GM10266 (cell line): ENCODE data around the gene ALDH8A1.

ENCODE experiments used
- DNase-seq: peaks from one replicate; pipeline ENCODE4 v3.0.0; 2012; ENCODE audit errors: extremely low spot score
- TF ChIP-seq, protein P1 (sequence below): IDR thresholded peaks from 2 replicates; pipeline ENCODE4 v1.5.1; 2012; ENCODE audit warnings: mild to moderate bottlenecking, low read depth; ENCODE audit not compliant: control insufficient read depth, insufficient read depth; ENCODE audit errors: missing control alignments

The ALDH8A1 gene

DNA sequence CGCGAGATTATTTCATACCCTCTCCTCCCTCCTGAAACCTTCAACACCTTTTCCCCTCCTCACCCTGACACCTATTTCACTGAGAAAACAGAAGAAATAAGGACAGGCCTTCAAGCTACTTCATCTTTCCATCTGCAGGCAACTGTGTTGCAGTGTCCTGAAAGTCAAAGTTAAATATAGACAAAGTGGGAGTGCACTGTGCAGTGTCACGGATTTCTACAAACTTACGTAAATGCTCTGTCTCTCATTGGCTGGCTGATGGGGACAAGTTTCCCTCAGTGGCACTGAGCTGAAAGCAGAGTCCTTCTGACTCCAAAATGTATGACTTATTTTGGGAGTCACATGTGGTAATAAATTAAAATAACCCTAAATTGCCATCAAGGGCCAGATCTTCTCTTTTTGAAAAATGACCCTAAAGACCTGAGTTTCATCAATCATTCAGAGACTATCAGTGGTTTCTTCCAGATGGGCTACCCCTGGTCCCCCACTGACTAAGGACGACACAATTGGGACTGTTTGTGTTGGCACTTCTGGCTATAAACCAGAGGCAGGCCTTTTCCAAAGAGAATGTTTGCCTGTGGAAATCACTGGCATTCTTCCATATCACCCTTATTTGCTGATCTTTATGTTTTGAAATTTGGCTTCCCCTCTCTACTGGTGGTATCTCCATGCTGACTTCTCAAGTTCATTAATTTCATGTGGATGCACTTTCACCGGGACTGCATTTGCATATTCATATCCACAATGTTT lies 21.6 kb downstream of the ALDH8A1 start:
- DNase-seq, result no peak
- TF ChIP-seq, protein P1, sequence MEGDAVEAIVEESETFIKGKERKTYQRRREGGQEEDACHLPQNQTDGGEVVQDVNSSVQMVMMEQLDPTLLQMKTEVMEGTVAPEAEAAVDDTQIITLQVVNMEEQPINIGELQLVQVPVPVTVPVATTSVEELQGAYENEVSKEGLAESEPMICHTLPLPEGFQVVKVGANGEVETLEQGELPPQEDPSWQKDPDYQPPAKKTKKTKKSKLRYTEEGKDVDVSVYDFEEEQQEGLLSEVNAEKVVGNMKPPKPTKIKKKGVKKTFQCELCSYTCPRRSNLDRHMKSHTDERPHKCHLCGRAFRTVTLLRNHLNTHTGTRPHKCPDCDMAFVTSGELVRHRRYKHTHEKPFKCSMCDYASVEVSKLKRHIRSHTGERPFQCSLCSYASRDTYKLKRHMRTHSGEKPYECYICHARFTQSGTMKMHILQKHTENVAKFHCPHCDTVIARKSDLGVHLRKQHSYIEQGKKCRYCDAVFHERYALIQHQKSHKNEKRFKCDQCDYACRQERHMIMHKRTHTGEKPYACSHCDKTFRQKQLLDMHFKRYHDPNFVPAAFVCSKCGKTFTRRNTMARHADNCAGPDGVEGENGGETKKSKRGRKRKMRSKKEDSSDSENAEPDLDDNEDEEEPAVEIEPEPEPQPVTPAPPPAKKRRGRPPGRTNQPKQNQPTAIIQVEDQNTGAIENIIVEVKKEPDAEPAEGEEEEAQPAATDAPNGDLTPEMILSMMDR, result no peak

DNA sequence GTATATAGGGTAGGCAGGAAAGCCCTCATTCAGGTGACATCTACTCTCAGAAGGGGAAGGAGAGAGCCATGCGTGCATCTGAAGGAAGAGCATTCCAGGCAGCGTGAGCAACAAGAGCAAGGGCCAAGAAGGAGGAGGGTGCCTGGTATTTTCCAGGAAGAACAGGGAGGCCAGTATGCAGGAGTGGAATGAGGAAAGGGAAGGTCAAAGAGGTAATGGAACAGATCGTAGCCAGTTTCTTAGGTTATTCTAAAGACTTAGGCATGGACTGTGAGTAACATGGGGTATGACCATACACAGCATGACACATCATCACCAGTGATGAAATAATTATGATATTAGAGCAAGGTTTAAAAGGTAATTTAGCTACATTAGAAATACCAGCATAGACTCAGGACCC lies 24.1 kb downstream of the ALDH8A1 start:
- DNase-seq, result no peak
- TF ChIP-seq, protein P1, result no peak

DNA sequence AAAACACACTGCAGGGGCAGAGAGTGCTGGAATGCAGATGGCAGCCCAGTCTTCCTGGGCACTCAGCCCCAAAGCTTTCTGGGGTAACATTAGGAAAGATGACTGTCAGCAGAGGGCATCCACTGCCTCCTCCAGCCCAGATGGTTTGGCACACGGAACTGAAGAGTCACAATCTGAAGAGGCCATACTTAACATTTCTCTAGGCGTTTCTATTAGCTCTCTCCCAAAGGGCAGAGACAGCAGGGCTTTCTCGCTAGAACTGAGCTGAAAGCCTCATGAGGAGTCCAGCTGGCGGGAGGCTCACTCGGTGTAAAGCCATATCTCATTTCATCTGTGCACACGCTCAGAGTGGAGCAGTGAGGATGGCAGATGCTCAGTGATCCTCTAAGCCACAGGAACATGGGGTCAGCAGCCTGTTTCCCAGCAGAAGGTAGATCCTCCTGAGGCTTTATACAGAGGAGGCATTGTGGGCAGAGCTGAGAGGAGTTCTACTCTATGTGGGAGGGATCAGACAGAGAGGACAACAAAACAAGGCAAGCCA lies 28.1 kb downstream of the ALDH8A1 start:
- TF ChIP-seq, protein P1, result no peak
- DNase-seq, result no peak

DNA sequence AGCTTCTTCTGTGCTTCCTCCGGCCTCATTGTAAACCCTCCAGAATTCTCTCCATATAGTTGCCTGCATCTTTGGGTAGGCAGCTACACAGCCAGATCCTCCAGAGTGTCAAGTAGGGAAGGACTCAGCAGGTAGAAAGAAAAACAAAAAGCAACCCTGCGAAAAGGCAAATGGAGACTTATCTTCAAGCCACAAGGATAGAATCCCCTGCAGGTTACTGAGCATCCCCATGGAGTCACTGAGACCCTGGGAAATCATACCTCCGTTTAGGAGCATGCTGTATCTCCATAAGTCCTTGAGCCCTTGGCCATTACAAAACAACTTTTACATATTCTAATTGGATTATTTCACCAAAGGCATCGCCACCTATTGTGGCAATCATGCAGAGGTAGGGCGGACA lies 28.6 kb downstream of the ALDH8A1 start:
- DNase-seq, result no peak
- TF ChIP-seq, protein P1, result no peak

DNA sequence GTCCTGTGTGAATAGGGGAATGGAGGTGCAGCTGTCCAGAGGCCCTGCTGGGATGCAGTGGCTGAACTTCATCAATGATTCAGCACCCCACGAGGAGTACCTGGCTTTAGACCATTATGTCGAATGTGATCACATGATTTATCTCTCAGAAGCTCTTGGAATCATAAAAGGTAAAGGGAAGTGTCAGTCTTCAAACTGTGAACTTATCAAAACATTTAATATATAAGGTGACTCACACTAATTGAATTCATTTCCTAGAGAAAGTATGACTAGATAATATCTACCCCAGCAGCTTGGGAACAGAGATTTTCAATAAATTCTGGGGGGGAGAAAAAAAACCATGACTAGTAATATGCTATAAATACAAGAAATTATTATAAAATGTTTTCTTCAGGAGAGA lies 29.5 kb downstream of the ALDH8A1 start:
- TF ChIP-seq, protein P1, result no peak
- no peak for DNase-seq

DNA sequence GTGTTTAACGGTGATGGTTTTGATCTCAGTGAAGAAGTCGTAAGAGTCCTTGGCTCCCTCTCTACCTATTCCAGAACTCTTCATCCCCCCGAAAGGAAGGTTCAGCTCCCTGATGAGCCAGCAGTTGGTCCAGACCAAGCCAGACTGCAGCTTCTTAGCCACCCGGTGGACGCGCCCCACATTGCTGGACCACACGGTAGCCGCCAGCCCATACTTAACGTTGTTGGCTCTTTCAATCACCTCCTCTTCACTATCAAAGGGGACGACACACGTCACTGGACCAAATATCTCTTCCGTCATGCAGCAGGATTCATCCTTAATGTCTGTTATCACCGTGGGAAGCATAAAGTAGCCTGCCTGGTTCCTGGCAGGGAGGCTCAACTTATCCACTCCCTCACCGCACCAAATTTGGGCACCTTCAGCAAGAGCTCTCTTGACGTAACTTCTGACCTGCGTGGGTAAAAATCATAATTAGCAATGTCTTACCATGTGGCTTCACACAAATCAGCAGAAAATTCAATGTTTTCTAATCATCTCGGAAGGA lies 31.4 kb downstream of the ALDH8A1 start:
- DNase-seq, result no peak
- TF ChIP-seq, protein P1, result no peak

DNA sequence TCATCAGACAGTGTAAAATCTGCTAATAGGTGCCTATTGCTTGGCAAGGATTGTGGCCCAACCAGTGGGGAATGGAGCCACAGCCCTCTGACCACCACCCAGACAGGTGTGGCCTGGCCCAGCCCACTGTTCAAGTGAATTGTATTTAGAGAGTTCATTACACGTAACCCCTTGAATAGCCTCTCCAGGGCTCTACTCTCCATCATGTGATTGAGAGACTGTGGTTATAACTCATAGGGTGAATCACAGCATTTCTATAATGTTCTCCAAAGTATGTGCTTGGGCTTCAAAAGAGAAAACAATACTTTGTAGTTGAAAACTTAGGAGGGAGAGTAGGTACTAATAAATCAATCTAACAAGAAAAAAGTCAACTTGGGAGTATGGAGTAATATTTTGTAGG lies 38.4 kb downstream of the ALDH8A1 start:
- no peak for DNase-seq
- TF ChIP-seq, protein P1, result no peak
